NCI-H2227 (cell line): Measurements from ENCODE around the gene CDC42BPB.
A peak's percentile ranks its signal among the peaks of the same experiment; 100 is the strongest.
"Not testable (repeated sequence)": the region's sequence is repeated elsewhere in the genome, so short reads cannot be mapped to it uniquely, and the experiment has no call there.

ENCODE experiments used
- DNase-seq: peaks from one replicate; lab custom pipeline; 2025; ENCODE audit not compliant: unreplicated experiment; lab: John Stamatoyannopoulos, UW

Gene CDC42BPB

GRCh38 chr14:103056322-103057027 lies 874 bp downstream of the CDC42BPB start:
- DNase-seq = peak; percentile 79

- no peak for DNase-seq
These were observed 1.7 kb downstream of the CDC42BPB start for GRCh38 chr14:103055695-103056094.

- no peak for DNase-seq
These were observed 4.9 kb downstream of the CDC42BPB start for GRCh38 chr14:103052407-103052806.

DNA sequence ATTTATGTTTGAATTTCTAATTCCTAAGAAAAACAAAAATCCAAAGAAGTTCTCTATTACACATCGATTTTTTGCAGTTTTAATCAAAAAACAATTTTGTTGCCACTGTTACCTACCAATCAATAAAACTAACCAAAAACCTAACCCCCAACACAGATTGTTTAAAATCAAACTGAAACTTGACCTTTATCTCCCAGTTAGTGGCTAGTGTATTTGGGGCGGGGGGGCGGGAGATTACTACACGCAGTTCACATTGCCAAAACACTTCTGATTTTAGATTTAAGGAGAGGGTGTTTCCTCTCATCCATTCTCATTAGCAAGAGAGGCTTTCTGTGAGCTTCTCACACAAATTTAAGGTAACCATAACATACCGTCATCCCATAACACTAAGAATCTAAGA lies 6.4 kb downstream of the CDC42BPB start:
- no peak for DNase-seq

DNA sequence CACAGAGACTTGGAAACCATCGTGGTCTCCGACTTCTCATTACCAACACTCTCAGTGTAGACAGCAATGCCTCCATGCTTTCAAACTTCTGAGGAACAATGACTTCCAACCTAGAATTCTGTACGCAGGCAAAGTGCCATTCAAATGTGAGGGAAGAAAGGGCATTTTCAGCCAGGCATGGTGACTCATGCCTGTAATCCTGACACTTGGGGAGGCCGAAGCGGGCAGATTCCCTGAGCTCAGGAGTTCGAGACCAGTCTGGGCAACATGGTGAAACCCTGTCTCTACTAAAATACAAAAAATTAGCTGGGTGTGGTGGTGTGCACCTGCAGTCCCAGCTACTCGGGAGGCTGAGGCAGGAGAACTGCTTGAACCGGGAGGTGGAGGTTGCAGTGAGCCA lies 9.9 kb downstream of the CDC42BPB start:
- not testable (repeated sequence) for DNase-seq

DNA sequence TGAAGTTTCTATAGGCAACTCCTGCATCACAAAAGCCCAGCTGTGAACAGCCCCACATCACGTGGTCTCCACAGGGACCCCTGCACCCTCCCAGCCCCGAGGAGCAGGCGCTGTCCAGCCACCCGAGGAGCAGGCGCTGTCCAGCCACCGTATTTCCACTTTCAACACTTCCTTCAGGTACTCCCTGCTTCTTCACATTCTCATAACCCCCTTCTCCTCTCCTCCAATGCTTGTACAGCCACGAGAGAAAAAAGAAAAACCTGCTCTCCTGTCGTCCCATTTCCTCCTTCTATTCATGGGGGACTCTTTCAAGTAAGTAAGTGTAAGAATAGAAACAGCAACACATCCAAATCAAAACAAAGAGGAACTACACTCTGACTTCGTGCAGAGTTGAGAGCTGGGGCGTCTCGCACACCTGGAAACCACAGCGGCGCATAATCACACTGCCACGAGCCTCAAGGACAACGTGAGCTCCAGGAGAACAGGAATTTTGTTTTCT lies 11.9 kb downstream of the CDC42BPB start:
- DNase-seq = no peak

DNA sequence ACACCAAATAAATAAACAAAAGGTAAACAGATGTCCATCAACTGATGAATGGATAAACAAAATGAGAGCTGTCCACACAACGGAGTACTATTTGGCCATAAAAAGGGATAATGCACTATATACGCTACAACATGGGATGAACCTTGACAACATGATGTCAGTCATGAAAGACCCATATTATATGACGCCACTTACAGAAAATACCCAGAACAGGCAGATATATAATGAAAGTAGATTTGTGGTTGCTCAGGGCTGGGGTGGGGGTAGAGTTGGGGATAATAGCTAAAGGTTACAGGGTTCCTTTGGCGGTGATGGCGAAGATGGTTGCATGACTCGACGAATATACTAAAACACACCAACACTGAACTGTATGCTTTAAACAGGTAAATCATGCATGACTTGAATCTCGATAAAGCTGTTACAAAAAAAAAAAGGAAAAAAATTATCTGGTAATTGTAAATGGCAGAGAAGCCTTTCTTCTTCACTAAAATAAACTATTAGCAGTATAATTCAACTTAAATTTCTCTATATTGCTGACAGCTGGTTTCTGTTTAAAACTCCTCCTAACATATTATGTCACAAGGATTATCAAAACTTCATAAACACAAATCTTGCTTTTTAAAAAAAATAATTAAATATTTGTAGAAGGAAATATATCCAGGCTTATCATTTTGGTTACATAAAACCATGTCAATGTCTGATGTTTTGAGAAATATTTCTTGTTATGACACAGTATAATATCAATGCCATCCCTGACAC lies 13.9 kb downstream of the CDC42BPB start:
- no peak for DNase-seq

- DNase-seq = no peak
These were observed 15.9 kb downstream of the CDC42BPB start for GRCh38 chr14:103041464-103041863.

GRCh38 chr14:103033681-103034096 lies 23.7 kb downstream of the CDC42BPB start:
- DNase-seq = no peak

- DNase-seq = peak; percentile 34
These were observed 25.4 kb downstream of the CDC42BPB start for GRCh38 chr14:103031956-103032355.

- no peak for DNase-seq
These were observed 25.8 kb downstream of the CDC42BPB start for GRCh38 chr14:103031566-103031911.

- DNase-seq = no peak
These were observed 26.4 kb downstream of the CDC42BPB start for GRCh38 chr14:103030741-103031565.

DNA sequence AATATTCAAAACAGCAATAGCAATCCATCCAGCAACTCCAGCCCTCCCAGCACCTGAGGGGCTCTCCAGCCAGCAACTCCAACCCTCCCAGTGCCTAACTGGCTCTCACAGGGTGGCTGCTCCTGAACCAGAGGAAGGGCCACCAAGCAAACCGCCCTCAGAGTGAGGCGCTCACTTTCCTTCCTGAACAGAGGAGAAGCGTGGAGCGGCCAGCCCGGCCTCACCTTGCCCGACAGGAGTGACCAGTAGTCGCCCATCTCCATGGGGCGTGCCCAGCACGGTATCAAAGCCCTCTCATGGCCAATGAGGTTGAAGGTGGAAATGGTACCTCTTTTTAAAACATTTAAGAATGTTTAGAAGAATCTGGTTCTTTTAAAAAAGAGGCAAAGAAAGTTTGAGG lies 27.4 kb downstream of the CDC42BPB start:
- DNase-seq = no peak

GRCh38 chr14:103028772-103029171 lies 28.6 kb downstream of the CDC42BPB start:
- DNase-seq = no peak

DNA sequence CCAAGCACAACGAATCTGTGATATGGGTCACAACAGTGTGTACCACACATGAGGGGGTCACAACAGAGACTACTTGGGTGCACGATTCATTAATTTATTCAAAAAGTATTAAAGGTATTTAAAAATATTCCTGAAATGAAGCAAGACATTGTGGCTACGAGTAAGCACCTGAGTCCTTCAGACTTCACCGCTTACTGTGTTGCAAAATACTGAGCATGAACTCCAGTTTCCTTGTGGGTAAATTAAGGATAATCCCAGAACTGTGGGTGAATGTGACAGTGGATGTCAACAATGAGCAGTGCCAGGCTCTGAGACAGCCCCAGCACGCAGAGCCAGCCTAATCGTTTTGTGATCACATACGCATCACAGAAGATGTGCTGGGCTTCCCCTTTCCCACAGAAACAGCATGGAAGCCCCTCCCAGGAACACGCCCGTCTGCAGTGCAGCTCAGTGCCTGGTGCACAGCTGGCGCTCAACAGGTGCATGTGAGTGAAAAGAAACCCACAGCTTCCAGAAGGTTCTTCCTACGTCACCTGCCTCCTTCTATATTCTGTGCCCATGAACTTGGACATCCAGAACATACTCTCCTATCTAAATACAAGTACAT lies 29.1 kb downstream of the CDC42BPB start:
- no peak for DNase-seq

DNA sequence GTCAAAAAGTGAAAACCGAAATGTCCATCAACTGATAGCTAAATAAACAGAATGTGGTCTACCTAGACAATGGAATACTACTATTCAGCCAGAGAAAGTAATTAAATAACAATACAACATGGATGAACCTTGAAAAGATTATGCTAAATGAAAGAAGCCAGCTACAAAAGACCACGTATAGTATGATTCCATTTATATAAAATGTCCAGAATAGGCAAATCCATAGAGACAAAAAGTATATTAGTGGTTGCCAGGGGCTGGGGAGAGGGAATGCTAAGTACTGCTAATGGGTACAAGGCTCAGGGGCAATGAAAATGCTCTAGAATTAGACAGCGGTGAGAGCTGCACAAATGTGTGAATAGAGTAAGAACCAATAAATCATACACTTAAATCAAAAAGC lies 29.9 kb downstream of the CDC42BPB start:
- no peak for DNase-seq

- DNase-seq = no peak
These were observed 30.4 kb downstream of the CDC42BPB start for GRCh38 chr14:103026988-103027387.

GRCh38 chr14:103026196-103026595 lies 31.2 kb downstream of the CDC42BPB start:
- not testable (repeated sequence) for DNase-seq

GRCh38 chr14:103023881-103024473 lies 33.4 kb downstream of the CDC42BPB start:
- no peak for DNase-seq

GRCh38 chr14:103022685-103023044 lies 34.7 kb downstream of the CDC42BPB start:
- peak; percentile 59 for DNase-seq
